CD4-positive, alpha-beta T cell (primary cell): ENCODE results near the gene GRM8. TPM values are rescaled to one million over a fixed set of nuclear protein-coding genes. Genes with fewer than 3 reads are reported as not detected.

ENCODE experiments used
- ATAC-seq: fragments of 200-7000 bp; cut with Tn5 transposase; one replicate; pipeline ENCODE4 v1.10.0; 2022; ENCODE audit warnings: mild to moderate bottlenecking; ENCODE audit not compliant: poor library complexity
- CTCF ChIA-PET: fragments of 350-600 bp; sonication (Branson Sonifier 250); formaldehyde crosslinking; loops from one replicate; lab custom pipeline; 2021; ENCODE audit warnings: antibody characterized with exemption, inconsistent platforms; lab: Charles Lee
- POLR2A ChIA-PET: fragments of 350-600 bp; sonication (Branson Sonifier 250); formaldehyde crosslinking; loops from one replicate; lab custom pipeline; 2021; ENCODE audit warnings: antibody characterized with exemption, inconsistent platforms; lab: Charles Lee
- DNase-seq, 14 experiments: peaks; one replicate each; pipeline ENCODE4 v3.0.0-alpha.2; 2013 to 2020; ENCODE audit warnings: mixed read lengths in 2 of 14
- H3K27ac ChIP-seq, 2 donors: one replicate each; pipeline versions ENCODE4 v1.5.1 to v1.7.0; 2013; ENCODE audit warnings: low read length in 2 of 2, low read depth in 1 of 2, mild to moderate bottlenecking in 1 of 2
- H3K27me3 ChIP-seq, 2 experiments: 1 replicate in 1 of 2; 2 replicates in 1 of 2; pipeline versions ENCODE4 v1.6.1 to v1.7.0; 2013; ENCODE audit warnings: low read length in 2 of 2, control low read depth in 1 of 2, mild to moderate bottlenecking in 1 of 2, moderate library complexity in 1 of 2; ENCODE audit not compliant: insufficient read depth in 2 of 2, control insufficient read depth in 1 of 2
- H3K36me3 ChIP-seq: one replicate; pipeline ENCODE4 v1.6.1; 2013; ENCODE audit warnings: low read length, control low read depth; ENCODE audit not compliant: insufficient read depth
- H3K4me1 ChIP-seq: one replicate; pipeline ENCODE4 v1.6.1; 2013; ENCODE audit warnings: low read length, control low read depth; ENCODE audit not compliant: insufficient read depth
- H3K4me3 ChIP-seq: one replicate; pipeline ENCODE4 v1.5.1; 2013; ENCODE audit warnings: mild to moderate bottlenecking, low read length, moderate library complexity
- H3K9me3 ChIP-seq, 2 experiments: 1 replicate in 1 of 2; 2 replicates in 1 of 2; pipeline versions ENCODE4 v1.6.1 to v1.7.0; 2013; ENCODE audit warnings: low read length in 2 of 2, mild to moderate bottlenecking in 2 of 2, control low read depth in 1 of 2, moderate library complexity in 1 of 2; ENCODE audit not compliant: control insufficient read depth in 1 of 2, insufficient read depth in 1 of 2
- H3K27ac Mint-ChIP-seq: one replicate; pipeline ENCODE4 v1.8.0; 2020; ENCODE audit warnings: mixed read lengths
- H3K27me3 Mint-ChIP-seq: one replicate; pipeline ENCODE4 v1.8.0; 2021; ENCODE audit warnings: mixed read lengths
- H3K36me3 Mint-ChIP-seq: one replicate; pipeline ENCODE4 v1.8.0; 2021; ENCODE audit warnings: low read depth, mixed read lengths
- H3K4me1 Mint-ChIP-seq: one replicate; pipeline ENCODE4 v1.8.0; 2021; ENCODE audit warnings: low read depth, mixed read lengths
- H3K4me3 Mint-ChIP-seq: one replicate; pipeline ENCODE4 v1.8.0; 2020; ENCODE audit warnings: mild to moderate bottlenecking, mixed read lengths
- H3K9me3 Mint-ChIP-seq: one replicate; pipeline ENCODE4 v1.8.0; 2020; ENCODE audit warnings: mixed read lengths
- intact Hi-C, 2 experiments: fragments of 100-400 bp; cut with DNase I in 1 of 2; cut with micrococcal nuclease in 1 of 2; formaldehyde crosslinking; loops; one replicate each; pipeline versions ENCODE4 v1.15.1 to v1.9.0; 2023 to 2025; cut with DNase I, micrococcal nuclease
- total RNA-seq, 174 experiments: library from RNA in 2 of 174; stranded (reverse) in 2 of 174; gene quantifications; one replicate each; pipeline ENCODE4 v1.2.3 and lab custom pipeline; 2021 to 2026
- TF ChIP-seq, protein P1 (sequence below): fragments of 200-600 bp; IDR thresholded peaks from one replicate; pipeline ENCODE4 v1.8.0; 2022; ENCODE audit warnings: antibody characterized with exemption, mild to moderate bottlenecking

Gene GRM8
- total RNA-seq, 2 experiments from 2014 or later = not detected

DNA sequence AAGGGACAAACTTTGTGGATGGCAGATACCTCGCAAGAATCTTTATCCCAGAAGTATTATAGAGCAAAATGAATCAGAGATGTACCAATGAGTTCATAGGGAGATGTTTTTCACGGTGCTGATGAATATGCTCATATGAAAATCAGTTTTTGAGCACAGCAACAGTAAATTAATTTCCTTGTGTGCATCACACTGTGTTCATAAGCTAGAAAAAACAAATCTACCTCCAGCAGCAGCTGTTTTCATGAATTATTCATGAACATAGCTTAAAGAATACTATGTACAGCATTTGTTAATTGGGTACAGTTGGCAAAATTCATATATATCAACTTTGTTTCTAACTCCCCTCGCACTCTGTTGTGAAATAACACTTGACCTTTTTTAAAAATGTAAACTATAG is 809.8 kb downstream of the GRM8 start:
- Mint-ChIP-seq H3K27me3 (no peaks in the 10 kb centered on the region), H3K4me3 (no peak overlapping the region), H3K9me3 (peaks cover 2% of the 10 kb centered on the region), H3K4me1 (no peaks in the 10 kb centered on the region), H3K27ac (no peak overlapping the region), H3K36me3 (no peaks in the 10 kb centered on the region)
- ChIA-PET POLR2A (no interaction called here), CTCF (no interaction called here)
- ATAC-seq (no peak), DNase-seq (no peak)
- Histone ChIP-seq H3K27me3 (no peaks in the 10 kb centered on the region), H3K4me3 (no peak overlapping the region), H3K27ac (no peak overlapping the region), H3K36me3 (no peaks in the 10 kb centered on the region), H3K4me1 (no peaks in the 10 kb centered on the region), H3K9me3 (no peaks in the 10 kb centered on the region)
- TF ChIP-seq, protein P1, sequence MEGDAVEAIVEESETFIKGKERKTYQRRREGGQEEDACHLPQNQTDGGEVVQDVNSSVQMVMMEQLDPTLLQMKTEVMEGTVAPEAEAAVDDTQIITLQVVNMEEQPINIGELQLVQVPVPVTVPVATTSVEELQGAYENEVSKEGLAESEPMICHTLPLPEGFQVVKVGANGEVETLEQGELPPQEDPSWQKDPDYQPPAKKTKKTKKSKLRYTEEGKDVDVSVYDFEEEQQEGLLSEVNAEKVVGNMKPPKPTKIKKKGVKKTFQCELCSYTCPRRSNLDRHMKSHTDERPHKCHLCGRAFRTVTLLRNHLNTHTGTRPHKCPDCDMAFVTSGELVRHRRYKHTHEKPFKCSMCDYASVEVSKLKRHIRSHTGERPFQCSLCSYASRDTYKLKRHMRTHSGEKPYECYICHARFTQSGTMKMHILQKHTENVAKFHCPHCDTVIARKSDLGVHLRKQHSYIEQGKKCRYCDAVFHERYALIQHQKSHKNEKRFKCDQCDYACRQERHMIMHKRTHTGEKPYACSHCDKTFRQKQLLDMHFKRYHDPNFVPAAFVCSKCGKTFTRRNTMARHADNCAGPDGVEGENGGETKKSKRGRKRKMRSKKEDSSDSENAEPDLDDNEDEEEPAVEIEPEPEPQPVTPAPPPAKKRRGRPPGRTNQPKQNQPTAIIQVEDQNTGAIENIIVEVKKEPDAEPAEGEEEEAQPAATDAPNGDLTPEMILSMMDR = no peak
- intact Hi-C loops = no loop called here

DNA sequence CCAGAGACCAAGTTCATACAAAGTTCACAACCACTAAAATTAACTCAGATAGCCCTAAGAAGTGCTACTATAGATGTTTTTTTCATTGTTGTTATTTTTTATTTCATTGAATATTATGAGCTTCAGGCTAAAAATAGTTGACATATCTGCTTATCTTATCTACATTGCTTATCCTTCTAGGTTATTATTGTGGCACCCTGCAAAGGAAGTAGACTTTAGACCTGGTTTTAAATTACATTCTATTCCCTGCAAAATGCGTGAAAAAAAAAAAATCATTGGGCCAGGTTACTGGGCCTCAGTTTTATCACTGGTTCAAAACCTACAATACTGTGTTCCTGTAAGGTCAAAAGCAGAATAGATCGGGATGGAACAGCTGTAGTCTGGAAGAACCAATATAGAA is 811.0 kb downstream of the GRM8 start:
- TF ChIP-seq, protein P1 = no peak

DNA sequence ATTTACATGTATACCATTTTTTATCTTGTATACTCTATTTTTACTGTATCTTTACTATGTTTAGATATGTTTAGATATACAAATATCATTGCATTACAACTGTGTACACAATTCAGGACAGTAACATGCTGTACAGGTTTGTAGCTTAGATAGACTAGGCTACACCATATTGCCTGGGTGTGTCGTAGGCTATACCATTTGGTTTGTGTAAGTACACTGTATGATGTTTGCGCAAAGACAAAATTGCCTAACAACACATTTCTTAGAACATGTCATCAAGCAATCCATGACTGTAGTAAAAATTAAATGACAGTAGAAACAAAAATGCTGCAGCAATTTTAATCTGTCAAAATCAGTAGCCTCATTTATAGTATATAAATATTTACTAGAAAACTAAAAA is 812.2 kb downstream of the GRM8 start:
- TF ChIP-seq, protein P1 = no peak
- CTCF ChIA-PET = no interaction called here
- ATAC-seq = no peak

More for the DNA sequence above, 811.0 kb downstream of the GRM8 start:
- ChIA-PET POLR2A (no interaction called here), CTCF (no interaction called here)
- Mint-ChIP-seq H3K4me3 (no peak overlapping the region), H3K36me3 (no peaks in the 10 kb centered on the region), H3K9me3 (no peaks in the 10 kb centered on the region), H3K27ac (no peak overlapping the region), H3K4me1 (no peaks in the 10 kb centered on the region), H3K27me3 (no peaks in the 10 kb centered on the region)
- H3K9me3 ChIP-seq = no peaks in the 10 kb centered on the region
- intact Hi-C loops = no loop called here
- H3K4me3 ChIP-seq = no peak overlapping the region
- no peak for DNase-seq
- H3K36me3 ChIP-seq = no peaks in the 10 kb centered on the region
- H3K27me3 ChIP-seq = no peaks in the 10 kb centered on the region
- H3K27ac ChIP-seq = no peak overlapping the region
- ATAC-seq = no peak
- no peaks in the 10 kb centered on the region for H3K4me1 ChIP-seq

More for the DNA sequence above, 812.2 kb downstream of the GRM8 start:
- POLR2A ChIA-PET = no interaction called here
- no peaks in the 10 kb centered on the region for H3K4me1 Mint-ChIP-seq
- Histone ChIP-seq H3K4me1 (no peaks in the 10 kb centered on the region), H3K4me3 (no peak overlapping the region), H3K27me3 (no peaks in the 10 kb centered on the region), H3K36me3 (no peaks in the 10 kb centered on the region), H3K27ac (no peak overlapping the region), H3K9me3 (no peaks in the 10 kb centered on the region)
- no peak for DNase-seq
- H3K27me3 Mint-ChIP-seq = no peaks in the 10 kb centered on the region
- intact Hi-C loops = no loop called here
- no peak overlapping the region for H3K27ac Mint-ChIP-seq
- no peaks in the 10 kb centered on the region for H3K9me3 Mint-ChIP-seq
- no peaks in the 10 kb centered on the region for H3K36me3 Mint-ChIP-seq
- no peak overlapping the region for H3K4me3 Mint-ChIP-seq
